Amniotic stem cell (primary cell): ENCODE results near the gene TAF9.
"Not testable (repeated sequence)": the region's sequence is repeated elsewhere in the genome, so short reads cannot be mapped to it uniquely, and the experiment has no call there.

Source experiments
- DNase-seq: peaks from one replicate; lab custom pipeline; 2025; lab: John Stamatoyannopoulos, UW

Gene TAF9

GRCh38 chr5:69335341-69335935 lies 33.9 kb downstream of the TAF9 start:
- no peak for DNase-seq

GRCh38 chr5:69334793-69335268 lies 34.5 kb downstream of the TAF9 start:
- DNase-seq, result peak; percentile 68

- DNase-seq, result not testable (repeated sequence)
These were observed 35.5 kb downstream of the TAF9 start for GRCh38 chr5:69333668-69334315.

GRCh38 chr5:69331528-69332445 lies 37.5 kb downstream of the TAF9 start:
- no peak for DNase-seq

- DNase-seq, result no peak
These were observed 39.3 kb downstream of the TAF9 start for GRCh38 chr5:69329905-69330489.

- DNase-seq, result no peak
These were observed 43.0 kb downstream of the TAF9 start for GRCh38 chr5:69326365-69326764.

- no peak for DNase-seq
These were observed 51.9 kb downstream of the TAF9 start for GRCh38 chr5:69317391-69317790.

- DNase-seq, result no peak
These were observed 53.3 kb downstream of the TAF9 start for GRCh38 chr5:69315972-69316371.
